HG03442 (cell line): ENCODE measurements around the gene ZNF850.
"Not testable (repeated sequence)": the region's sequence is repeated elsewhere in the genome, so short reads cannot be mapped to it uniquely, and the experiment has no call there.

Experiments
- ATAC-seq: cut with Tn5 transposase; IDR thresholded peaks from one replicate; pipeline ENCODE4 v1.9.1; 2021; ENCODE audit warnings: mild to moderate bottlenecking, moderate library complexity; ENCODE audit not compliant: unreplicated experiment

Gene ZNF850

GRCh38 chr19:36772311-36773222 is at the start of gene ZNF850:
Gene ZNF850 (minus strand): TSS chr19:36772807. CDS start chr19:36762606, 10,201 bp downstream.
- ATAC-seq = peak; percentile 94

GRCh38 chr19:36821758-36822157 is 49.2 kb upstream of the ZNF850 start:
- no peak for ATAC-seq

- ATAC-seq = no peak
These were observed 46.6 kb upstream of the ZNF850 start for GRCh38 chr19:36819130-36819630.

GRCh38 chr19:36807029-36807428 is 34.4 kb upstream of the ZNF850 start:
- no peak for ATAC-seq

GRCh38 chr19:36805364-36805763 is 32.8 kb upstream of the ZNF850 start:
- no peak for ATAC-seq

- no peak for ATAC-seq
These were observed 25.1 kb upstream of the ZNF850 start for GRCh38 chr19:36797786-36798108.

- ATAC-seq = no peak
These were observed 24.0 kb upstream of the ZNF850 start for GRCh38 chr19:36796714-36796992.

- ATAC-seq = not testable (repeated sequence)
These were observed 19.0 kb upstream of the ZNF850 start for GRCh38 chr19:36791420-36792141.

- no peak for ATAC-seq
These were observed 3.2 kb upstream of the ZNF850 start for GRCh38 chr19:36775768-36776167.

GRCh38 chr19:36773223-36773579 is 594 bp upstream of the ZNF850 start:
- peak; percentile 22 for ATAC-seq

GRCh38 chr19:36771261-36772231 is 1.1 kb downstream of the ZNF850 start:
- no peak for ATAC-seq

GRCh38 chr19:36750066-36750691 is 22.4 kb downstream of the ZNF850 start:
- ATAC-seq = no peak

GRCh38 chr19:36749613-36750012 is 23.0 kb downstream of the ZNF850 start:
- ATAC-seq = not testable (repeated sequence)

- ATAC-seq = no peak
These were observed 24.0 kb downstream of the ZNF850 start for GRCh38 chr19:36748431-36749275.

- ATAC-seq = no peak
These were observed 24.9 kb downstream of the ZNF850 start for GRCh38 chr19:36747750-36748149.

GRCh38 chr19:36745870-36746269 is 26.7 kb downstream of the ZNF850 start:
- ATAC-seq = no peak

- not testable (repeated sequence) for ATAC-seq
These were observed 36.4 kb downstream of the ZNF850 start for GRCh38 chr19:36736166-36736565.

- ATAC-seq = no peak
These were observed 52.7 kb downstream of the ZNF850 start for GRCh38 chr19:36719687-36720556.

GRCh38 chr19:36709423-36709822 is 63.2 kb downstream of the ZNF850 start:
- ATAC-seq = no peak
